GM23338 (cell line): ENCODE data around the gene TNNI2. TPM values are rescaled to one million over a fixed set of nuclear protein-coding genes. Genes with fewer than 3 reads are reported as not detected.

Source experiments
- ATAC-seq: fragments of 200-7000 bp; cut with Tn5 transposase; 3 replicates; pipeline ENCODE4 v1.9.1; 2020
- DNase-seq: peaks from one replicate; pipeline ENCODE4 v3.0.0-alpha.2; 2015; ENCODE audit warnings: low spot score
- H2AFZ ChIP-seq: fragments of 200-600 bp; sonication (generic); 2 replicates; pipeline ENCODE4 v1.8.0; 2016; ENCODE audit warnings: antibody characterized with exemption, mild to moderate bottlenecking, moderate library complexity
- H3F3A ChIP-seq: fragments of 200-600 bp; sonication (generic); replicated peaks from 2 replicates; pipeline ENCODE4 v1.8.0; 2017; ENCODE audit warnings: antibody characterized with exemption, mixed run types, low read depth
- H3K27ac ChIP-seq: fragments of 200-600 bp; sonication (generic); 2 replicates; pipeline ENCODE4 v1.6.1; 2016; ENCODE audit warnings: low read depth
- H3K27me3 ChIP-seq: fragments of 200-600 bp; sonication (generic); 2 replicates; pipeline ENCODE4 v1.8.0; 2016; ENCODE audit warnings: mild to moderate bottlenecking, mixed run types, moderate library complexity; ENCODE audit not compliant: insufficient read depth
- H3K36me3 ChIP-seq: fragments of 200-600 bp; sonication (generic); 2 replicates; pipeline ENCODE4 v1.8.0; 2016; ENCODE audit warnings: mild to moderate bottlenecking; ENCODE audit not compliant: insufficient read depth
- H3K4me1 ChIP-seq: fragments of 200-600 bp; sonication (generic); 2 replicates; pipeline ENCODE4 v1.8.0; 2016; ENCODE audit warnings: mild to moderate bottlenecking, moderate library complexity; ENCODE audit not compliant: insufficient read depth
- H3K4me2 ChIP-seq: fragments of 200-600 bp; sonication (generic); 2 replicates; pipeline ENCODE4 v1.7.1; 2017; ENCODE audit warnings: mixed run types
- H3K4me3 ChIP-seq: fragments of 200-600 bp; sonication (generic); 2 replicates; pipeline ENCODE4 v1.6.1; 2016; ENCODE audit warnings: mixed run types
- H3K79me2 ChIP-seq: fragments of 200-600 bp; sonication (generic); replicated peaks from 2 replicates; pipeline ENCODE4 v1.8.0; 2017; ENCODE audit warnings: mild to moderate bottlenecking; ENCODE audit not compliant: insufficient read depth
- H3K9me2 ChIP-seq: fragments of 200-600 bp; sonication (generic); 2 replicates; pipeline ENCODE4 v1.8.0; 2017; ENCODE audit not compliant: insufficient read depth
- H4K20me1 ChIP-seq: fragments of 200-600 bp; sonication (generic); replicated peaks from 2 replicates; pipeline ENCODE4 v1.8.0; 2017; ENCODE audit warnings: mild to moderate bottlenecking; ENCODE audit not compliant: insufficient read depth
- H3K27ac Mint-ChIP-seq: 2 replicates; pipeline ENCODE4 v1.8.0; 2020; ENCODE audit warnings: inconsistent platforms, mild to moderate bottlenecking, moderate library complexity, mixed read lengths
- H3K27me3 Mint-ChIP-seq: 3 replicates; pipeline ENCODE4 v1.8.0; 2022; ENCODE audit warnings: low read depth, mild to moderate bottlenecking, moderate library complexity, mixed read lengths, inconsistent platforms; ENCODE audit not compliant: insufficient read depth, poor library complexity
- H3K36me3 Mint-ChIP-seq: 3 replicates; pipeline ENCODE4 v1.8.0; 2021; ENCODE audit warnings: low read depth, mild to moderate bottlenecking, inconsistent platforms, moderate library complexity, mixed read lengths
- H3K4me1 Mint-ChIP-seq: 3 replicates; pipeline ENCODE4 v1.8.0; 2020; ENCODE audit warnings: mild to moderate bottlenecking, inconsistent platforms, mixed read lengths
- H3K4me3 Mint-ChIP-seq: 3 replicates; pipeline ENCODE4 v1.8.0; 2021; ENCODE audit warnings: moderate library complexity, mild to moderate bottlenecking, inconsistent platforms, mixed read lengths
- H3K9me3 Mint-ChIP-seq: 3 replicates; pipeline ENCODE4 v1.8.0; 2020; ENCODE audit warnings: moderate library complexity, mild to moderate bottlenecking, inconsistent platforms, mixed read lengths
- CREB1 ChIP-seq: fragments of 250-450 bp; sonication (Bioruptor Pico); IDR thresholded peaks from 2 replicates; pipeline ENCODE4 v1.5.0; 2020; ENCODE audit warnings: low read depth, mild to moderate bottlenecking, moderate library complexity
- EZH2 ChIP-seq: fragments of 200-600 bp; sonication (generic); IDR thresholded peaks from one replicate; pipeline ENCODE4 v1.8.0; 2017; ENCODE audit warnings: antibody characterized with exemption, mild to moderate bottlenecking, low read depth; ENCODE audit not compliant: unreplicated experiment
- JUNB ChIP-seq: IDR thresholded peaks from one replicate; pipeline ENCODE4 v1.6.1; 2016; ENCODE audit warnings: antibody characterized with exemption; ENCODE audit not compliant: unreplicated experiment
- POLR2AphosphoS5 ChIP-seq: IDR thresholded peaks from 2 replicates; pipeline ENCODE4 v1.6.1; 2016; ENCODE audit warnings: antibody characterized with exemption, low read depth
- STAT1 ChIP-seq: IDR thresholded peaks from one replicate; pipeline ENCODE4 v1.6.1; 2016; ENCODE audit warnings: antibody characterized with exemption; ENCODE audit not compliant: unreplicated experiment
- ZNF114 ChIP-seq: fragments of 250-450 bp; sonication (Bioruptor Pico); IDR thresholded peaks from 2 replicates; pipeline ENCODE4 v1.5.0; 2020; ENCODE audit warnings: mild to moderate bottlenecking, moderate library complexity
- polyA plus RNA-seq: library from polyadenylated mRNA; unstranded; fragments of >200 nt; fragmentation: Nextera tagmentation; extraction: Ambion mirVana; gene quantifications from 2 replicates; pipeline ENCODE4 v1.2.1, GENCODE V29; 2016
- total RNA-seq: library from RNA; depleted of rRNA; stranded (reverse); fragments of >200 nt; shearing (Covaris generic); gene quantifications from 2 replicates; pipeline ENCODE4 v1.2.3, GENCODE V29; 2014
- TF ChIP-seq, protein P1 (sequence below): fragments of 250-450 bp; sonication (Bioruptor Pico); IDR thresholded peaks from 2 replicates; pipeline ENCODE4 v1.5.0; 2020; ENCODE audit warnings: mild to moderate bottlenecking, moderate library complexity

The TNNI2 gene
- total and polyA plus RNA-seq, 2 experiments from 2014 or later: not detected

- no peak for TF ChIP-seq EZH2
- TF ChIP-seq, protein P1, sequence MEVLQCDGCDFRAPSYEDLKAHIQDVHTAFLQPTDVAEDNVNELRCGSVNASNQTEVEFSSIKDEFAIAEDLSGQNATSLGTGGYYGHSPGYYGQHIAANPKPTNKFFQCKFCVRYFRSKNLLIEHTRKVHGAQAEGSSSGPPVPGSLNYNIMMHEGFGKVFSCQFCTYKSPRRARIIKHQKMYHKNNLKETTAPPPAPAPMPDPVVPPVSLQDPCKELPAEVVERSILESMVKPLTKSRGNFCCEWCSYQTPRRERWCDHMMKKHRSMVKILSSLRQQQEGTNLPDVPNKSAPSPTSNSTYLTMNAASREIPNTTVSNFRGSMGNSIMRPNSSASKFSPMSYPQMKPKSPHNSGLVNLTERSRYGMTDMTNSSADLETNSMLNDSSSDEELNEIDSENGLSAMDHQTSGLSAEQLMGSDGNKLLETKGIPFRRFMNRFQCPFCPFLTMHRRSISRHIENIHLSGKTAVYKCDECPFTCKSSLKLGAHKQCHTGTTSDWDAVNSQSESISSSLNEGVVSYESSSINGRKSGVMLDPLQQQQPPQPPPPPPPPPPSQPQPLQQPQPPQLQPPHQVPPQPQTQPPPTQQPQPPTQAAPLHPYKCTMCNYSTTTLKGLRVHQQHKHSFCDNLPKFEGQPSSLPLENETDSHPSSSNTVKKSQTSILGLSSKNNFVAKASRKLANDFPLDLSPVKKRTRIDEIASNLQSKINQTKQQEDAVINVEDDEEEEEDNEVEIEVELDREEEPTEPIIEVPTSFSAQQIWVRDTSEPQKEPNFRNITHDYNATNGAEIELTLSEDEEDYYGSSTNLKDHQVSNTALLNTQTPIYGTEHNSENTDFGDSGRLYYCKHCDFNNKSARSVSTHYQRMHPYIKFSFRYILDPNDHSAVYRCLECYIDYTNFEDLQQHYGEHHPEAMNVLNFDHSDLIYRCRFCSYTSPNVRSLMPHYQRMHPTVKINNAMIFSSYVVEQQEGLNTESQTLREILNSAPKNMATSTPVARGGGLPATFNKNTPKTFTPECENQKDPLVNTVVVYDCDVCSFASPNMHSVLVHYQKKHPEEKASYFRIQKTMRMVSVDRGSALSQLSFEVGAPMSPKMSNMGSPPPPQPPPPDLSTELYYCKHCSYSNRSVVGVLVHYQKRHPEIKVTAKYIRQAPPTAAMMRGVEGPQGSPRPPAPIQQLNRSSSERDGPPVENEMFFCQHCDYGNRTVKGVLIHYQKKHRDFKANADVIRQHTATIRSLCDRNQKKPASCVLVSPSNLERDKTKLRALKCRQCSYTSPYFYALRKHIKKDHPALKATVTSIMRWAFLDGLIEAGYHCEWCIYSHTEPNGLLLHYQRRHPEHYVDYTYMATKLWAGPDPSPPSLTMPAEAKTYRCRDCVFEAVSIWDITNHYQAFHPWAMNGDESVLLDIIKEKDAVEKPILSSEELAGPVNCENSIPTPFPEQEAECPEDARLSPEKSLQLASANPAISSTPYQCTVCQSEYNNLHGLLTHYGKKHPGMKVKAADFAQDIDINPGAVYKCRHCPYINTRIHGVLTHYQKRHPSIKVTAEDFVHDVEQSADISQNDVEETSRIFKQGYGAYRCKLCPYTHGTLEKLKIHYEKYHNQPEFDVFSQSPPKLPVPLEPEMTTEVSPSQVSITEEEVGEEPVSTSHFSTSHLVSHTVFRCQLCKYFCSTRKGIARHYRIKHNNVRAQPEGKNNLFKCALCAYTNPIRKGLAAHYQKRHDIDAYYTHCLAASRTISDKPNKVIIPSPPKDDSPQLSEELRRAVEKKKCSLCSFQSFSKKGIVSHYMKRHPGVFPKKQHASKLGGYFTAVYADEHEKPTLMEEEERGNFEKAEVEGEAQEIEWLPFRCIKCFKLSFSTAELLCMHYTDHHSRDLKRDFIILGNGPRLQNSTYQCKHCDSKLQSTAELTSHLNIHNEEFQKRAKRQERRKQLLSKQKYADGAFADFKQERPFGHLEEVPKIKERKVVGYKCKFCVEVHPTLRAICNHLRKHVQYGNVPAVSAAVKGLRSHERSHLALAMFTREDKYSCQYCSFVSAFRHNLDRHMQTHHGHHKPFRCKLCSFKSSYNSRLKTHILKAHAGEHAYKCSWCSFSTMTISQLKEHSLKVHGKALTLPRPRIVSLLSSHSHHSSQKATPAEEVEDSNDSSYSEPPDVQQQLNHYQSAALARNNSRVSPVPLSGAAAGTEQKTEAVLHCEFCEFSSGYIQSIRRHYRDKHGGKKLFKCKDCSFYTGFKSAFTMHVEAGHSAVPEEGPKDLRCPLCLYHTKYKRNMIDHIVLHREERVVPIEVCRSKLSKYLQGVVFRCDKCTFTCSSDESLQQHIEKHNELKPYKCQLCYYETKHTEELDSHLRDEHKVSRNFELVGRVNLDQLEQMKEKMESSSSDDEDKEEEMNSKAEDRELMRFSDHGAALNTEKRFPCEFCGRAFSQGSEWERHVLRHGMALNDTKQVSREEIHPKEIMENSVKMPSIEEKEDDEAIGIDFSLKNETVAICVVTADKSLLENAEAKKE (CRISPR knock-in tag): no peak
- TF ChIP-seq ZNF114 (CRISPR knock-in tag): no peak
- no peak for TF ChIP-seq JUNB
- TF ChIP-seq STAT1: no peak
- no peak for TF ChIP-seq POLR2AphosphoS5
Measured at GRCh38 chr11:1871531-1871930, 32.8 kb downstream of the TNNI2 start (continued).

GRCh38 chr11:1872267-1872985 lies 33.6 kb downstream of the TNNI2 start:
- Mint-ChIP-seq H3K36me3 (no peaks in the 10 kb centered on the region), H3K4me3 (no peak overlapping the region), H3K4me1 (peaks cover 2% of the 10 kb centered on the region; the same call in 2 of the 3 replicates), H3K9me3 (no peaks in the 10 kb centered on the region), H3K27ac (no peak overlapping the region), H3K27me3 (peaks cover 3% of the 10 kb centered on the region)
- H3K36me3 ChIP-seq: no peaks in the 10 kb centered on the region
- H3K4me1 ChIP-seq: no peaks in the 10 kb centered on the region
- H3K79me2 ChIP-seq: no peaks in the 10 kb centered on the region
- H3K9me2 ChIP-seq: no peaks in the 10 kb centered on the region
- H3F3A ChIP-seq: no peaks in the 10 kb centered on the region
- no peaks in the 10 kb centered on the region for H3K27me3 ChIP-seq
- H2AFZ ChIP-seq: no peak overlapping the region
- H3K27ac ChIP-seq: no peak overlapping the region
- no peaks in the 10 kb centered on the region for H4K20me1 ChIP-seq
- ATAC-seq (no peak), DNase-seq (no peak)
- H3K4me3 ChIP-seq: no peak overlapping the region
- H3K4me2 ChIP-seq: no peak overlapping the region
- TF ChIP-seq STAT1 (no peak), EZH2 (no peak), CREB1 (no peak)
- TF ChIP-seq, protein P1 (CRISPR knock-in tag): no peak
